Left colon (tissue), 2 donors: ENCODE data around the gene ASPM. TPM values are rescaled to one million over a fixed set of nuclear protein-coding genes. Genes with fewer than 3 reads are reported as not detected.
"Not testable (repeated sequence)": the region's sequence is repeated elsewhere in the genome, so short reads cannot be mapped to it uniquely, and the experiment has no call there.

Experiments used
- ATAC-seq: fragments of 200-7000 bp; cut with Tn5 transposase; one replicate; pipeline ENCODE4 v1.9.1; 2020; ENCODE audit warnings: mild to moderate bottlenecking, moderate library complexity
- DNase-seq, 2 donors: peaks; one replicate each; pipeline ENCODE4 v3.0.0-alpha.2; 2020
- intact Hi-C, 2 donors: fragments of 100-400 bp; cut with DNase I in 1 of 2; cut with micrococcal nuclease in 1 of 2; formaldehyde crosslinking; loops; one replicate each; pipeline versions ENCODE4 v1.11.2 to v1.14.0; 2022; cut with DNase I, micrococcal nuclease
- total RNA-seq, 2 donors: library from RNA; stranded (reverse); fragmentation: NEBNext Ultra II Directional; extraction: Animal tissue kit (Norgen Biotek cat#: 25700); gene quantifications; one replicate each; pipeline ENCODE4 v1.2.1, GENCODE V29; 2021
- donor health status: DM: no; HTN: no; CAD: no.
- donor health status: DM: yes; HTN: yes; CAD: no.

Gene ASPM
- total RNA-seq, 2 donors from 2014 or later, result 2.7 to 6.4 TPM

DNA sequence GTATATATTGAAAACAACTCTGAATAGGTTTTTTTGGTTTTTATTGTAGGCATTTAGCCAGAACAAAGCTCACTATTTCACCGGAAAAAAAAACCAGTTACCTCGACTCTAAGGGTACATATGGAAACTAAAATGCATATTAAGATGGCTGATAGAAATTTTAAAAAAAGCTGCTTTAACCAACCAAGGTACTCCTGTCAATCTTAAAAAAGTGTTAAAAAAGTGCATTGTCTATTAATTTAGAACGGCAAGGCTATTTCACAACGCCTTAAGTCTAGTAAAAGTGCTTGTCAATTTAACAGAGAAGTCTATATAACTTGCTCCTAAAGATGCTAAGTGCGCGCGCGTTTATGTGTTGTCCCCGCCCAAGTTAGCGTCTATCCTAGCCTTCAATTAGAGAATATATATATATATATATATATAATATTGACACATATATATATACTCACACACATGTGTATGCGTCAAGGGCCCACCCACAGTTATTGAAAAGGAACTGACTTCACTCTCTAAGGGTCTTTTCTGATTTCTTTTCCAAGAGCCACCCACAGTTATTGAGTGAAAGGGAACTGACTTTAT, 934 bp downstream of the ASPM start:
- ATAC-seq (no peak), DNase-seq (no peak)
- intact Hi-C loops, result no loop called here

DNA sequence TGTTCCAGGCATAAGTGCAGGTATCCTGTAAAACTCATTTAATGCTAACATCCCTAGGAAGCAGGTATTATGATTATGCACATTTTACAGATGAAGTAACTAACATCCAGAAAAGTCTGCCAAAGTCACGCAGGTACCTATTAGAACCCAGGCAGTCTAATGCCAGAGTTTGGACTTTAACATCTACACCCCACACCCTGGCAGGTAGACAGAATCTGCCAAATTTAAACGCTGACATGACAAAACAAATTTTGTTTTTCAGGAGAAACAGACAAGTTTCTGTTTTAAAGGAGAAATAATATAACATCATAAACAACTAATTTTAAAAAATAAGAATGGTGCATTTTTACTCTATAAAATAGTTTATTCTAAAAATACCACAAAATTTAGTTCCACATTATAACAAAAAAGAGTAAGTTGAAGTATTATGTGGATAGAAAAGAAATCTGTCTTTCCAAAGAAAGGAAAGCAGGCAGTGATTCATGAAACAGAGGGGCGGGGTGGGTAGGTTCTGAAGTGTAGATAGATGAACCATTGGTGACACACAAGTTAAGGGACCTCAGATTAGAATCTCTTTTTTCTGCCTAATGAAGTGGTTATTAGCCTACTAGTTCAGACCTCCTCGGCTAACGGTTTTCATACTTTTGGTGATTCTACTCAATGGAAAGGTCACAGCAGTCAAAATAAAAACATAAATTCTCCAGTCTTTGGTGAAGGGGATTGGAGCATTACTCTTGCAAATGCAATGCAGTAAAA, 1.7 kb downstream of the ASPM start:
- intact Hi-C loops, result no loop called here
- ATAC-seq (no peak), DNase-seq (no peak)

- no peak for DNase-seq
- ATAC-seq, result no peak
- intact Hi-C loops, result no loop called here
These were observed 3.2 kb downstream of the ASPM start for GRCh38 chr1:197143276-197143675.

DNA sequence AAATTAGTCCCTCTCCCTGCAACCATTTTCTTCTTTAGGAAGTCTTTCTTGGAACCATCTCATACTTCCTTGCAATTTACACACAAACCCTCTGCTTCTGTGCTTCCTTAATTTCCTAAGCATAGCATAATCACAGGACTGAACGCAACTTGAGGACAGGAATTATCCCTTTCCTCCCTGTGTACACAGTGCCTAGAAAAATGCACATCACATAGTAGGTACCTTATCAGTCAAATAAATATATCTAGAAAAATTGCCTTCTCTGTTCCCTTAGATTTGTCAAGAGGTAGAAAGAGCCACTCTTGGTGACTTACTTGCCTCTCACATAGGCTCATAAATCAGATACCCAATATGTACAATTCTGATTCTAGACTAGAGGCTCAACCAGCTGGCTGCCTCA, 4.9 kb downstream of the ASPM start:
- ATAC-seq (no peak), DNase-seq (no peak)
- intact Hi-C loops, result no loop called here

DNA sequence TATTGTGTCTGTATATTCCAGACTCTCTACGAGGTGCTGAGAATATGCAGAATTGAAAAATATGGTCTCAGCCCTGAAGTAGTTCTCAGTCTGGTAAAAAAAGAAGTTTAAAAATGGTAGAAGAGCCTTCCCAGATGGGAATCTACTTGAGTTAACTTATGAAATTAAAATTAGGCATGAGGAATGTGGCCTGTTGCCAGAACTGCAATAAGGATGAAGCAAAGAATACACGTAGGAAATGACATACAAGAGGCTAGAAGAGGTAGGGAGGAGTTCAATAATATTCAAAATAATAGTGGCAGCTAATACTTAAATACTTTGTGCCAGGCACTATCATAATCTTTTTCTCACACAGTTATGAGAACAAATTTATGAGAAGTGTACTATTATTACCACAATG, 6.3 kb downstream of the ASPM start:
- intact Hi-C loops, result no loop called here
- no peak for DNase-seq
- no peak for ATAC-seq

GRCh38 chr1:197139169-197139568, 7.3 kb downstream of the ASPM start:
- DNase-seq (no peak), ATAC-seq (no peak)
- intact Hi-C loops, result no loop called here

GRCh38 chr1:197137322-197137721, 9.1 kb downstream of the ASPM start:
- no peak for DNase-seq
- ATAC-seq, result no peak
- intact Hi-C loops, result no loop called here

- no peak for DNase-seq
- intact Hi-C loops, result no loop called here
- no peak for ATAC-seq
These were observed 15.7 kb downstream of the ASPM start for GRCh38 chr1:197130677-197131304.

DNA sequence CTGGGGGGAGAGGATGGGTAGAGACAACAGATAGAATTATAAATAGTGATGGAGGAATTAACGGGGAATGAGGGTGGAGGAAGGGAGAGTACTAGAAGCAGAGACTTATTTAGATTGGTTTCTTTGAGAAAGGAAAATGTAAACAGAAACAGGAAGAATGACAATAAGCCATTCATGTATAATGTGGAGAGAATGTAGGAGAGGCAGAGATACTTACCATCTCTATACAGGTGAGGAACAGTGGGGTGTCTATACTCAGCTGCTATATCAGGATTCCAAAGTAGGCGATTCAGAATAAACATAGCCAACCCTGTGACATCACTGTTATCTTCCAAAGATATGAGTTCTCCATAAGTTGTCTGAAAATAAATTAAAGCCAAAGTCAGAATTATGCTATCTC, 16.8 kb downstream of the ASPM start:
- intact Hi-C loops, result no loop called here
- no peak for ATAC-seq
- no peak for DNase-seq

DNA sequence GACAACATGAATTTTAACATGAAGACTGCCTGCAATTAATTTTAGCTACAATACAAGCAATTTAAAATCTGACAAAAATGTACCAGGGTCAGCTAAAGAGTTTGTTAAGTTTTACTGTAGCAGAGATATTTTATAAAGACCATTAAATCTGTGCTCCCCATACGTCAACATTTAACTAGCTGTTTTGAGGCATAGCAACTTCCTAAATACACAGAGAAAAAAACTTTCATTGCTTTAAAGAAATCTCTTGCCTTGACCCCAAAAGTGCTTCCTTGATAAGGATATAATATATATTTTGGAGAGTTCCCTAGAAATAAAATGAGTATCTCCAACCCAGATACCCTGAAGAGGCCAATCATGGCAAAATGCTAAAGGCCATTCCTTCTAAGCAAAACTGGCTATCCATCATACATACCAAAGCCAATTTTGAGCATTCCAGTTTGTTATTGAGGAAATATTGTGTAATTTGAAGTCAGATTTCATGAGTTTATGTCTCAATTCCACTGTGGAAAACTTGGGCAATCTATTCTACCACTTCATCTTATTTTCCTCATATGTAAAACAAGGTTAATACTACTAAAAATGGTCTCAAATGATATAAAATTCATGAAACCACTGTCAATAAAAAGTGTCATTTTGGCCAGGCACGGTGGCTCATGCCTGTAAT, 19.1 kb downstream of the ASPM start:
- no peak for ATAC-seq
- no peak for DNase-seq
- intact Hi-C loops, result no loop called here

- ATAC-seq, result no peak
- intact Hi-C loops, result no loop called here
These were observed 19.8 kb downstream of the ASPM start for GRCh38 chr1:197126691-197127090.

GRCh38 chr1:197124376-197124775, 22.1 kb downstream of the ASPM start:
- intact Hi-C loops, result no loop called here
- DNase-seq (no peak), ATAC-seq (no peak)

More at GRCh38 chr1:197126691-197127090, 19.8 kb downstream of the ASPM start:
- DNase-seq, result no peak

- intact Hi-C loops, result no loop called here
- DNase-seq (no peak), ATAC-seq (no peak)
These were observed 30.3 kb downstream of the ASPM start for GRCh38 chr1:197116156-197116555.

- intact Hi-C loops, result no loop called here
- DNase-seq (no peak), ATAC-seq (no peak)
These were observed 39.6 kb downstream of the ASPM start for GRCh38 chr1:197106869-197107268.

GRCh38 chr1:197103300-197103699, 43.2 kb downstream of the ASPM start:
- intact Hi-C loops, result no loop called here
- no peak for DNase-seq
- no peak for ATAC-seq

GRCh38 chr1:197101978-197102377, 44.5 kb downstream of the ASPM start:
- intact Hi-C loops, result no loop called here
- no peak for DNase-seq
- ATAC-seq, result no peak

- intact Hi-C loops, result no loop called here
- DNase-seq (no peak), ATAC-seq (no peak)
These were observed 45.8 kb downstream of the ASPM start for GRCh38 chr1:197100677-197101076.

- ATAC-seq (no peak), DNase-seq (no peak)
- intact Hi-C loops, result no loop called here
These were observed 47.0 kb downstream of the ASPM start for GRCh38 chr1:197099444-197099843.

DNA sequence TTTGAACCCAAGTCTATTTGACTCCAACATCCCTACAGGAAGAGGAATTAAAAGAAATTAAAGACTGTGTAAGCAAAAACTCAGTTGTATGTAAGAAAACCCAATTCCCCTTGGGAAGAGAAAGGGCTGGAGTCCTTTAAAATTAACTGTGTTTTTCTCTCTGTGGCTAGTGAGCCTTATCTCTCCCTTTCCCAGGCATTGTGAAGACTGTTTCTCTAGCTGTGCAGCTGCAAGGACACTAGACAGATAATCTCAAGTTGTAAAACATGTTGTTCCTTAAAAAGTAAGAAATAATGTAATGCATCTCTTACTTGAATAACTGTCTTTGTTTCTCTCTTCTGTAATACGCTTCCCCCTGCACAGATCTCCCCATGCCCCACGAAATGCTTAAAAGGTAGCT, 49.5 kb downstream of the ASPM start:
- intact Hi-C loops, DNase-seq, ATAC-seq: not testable (repeated sequence)

GRCh38 chr1:197096137-197096536, 50.3 kb downstream of the ASPM start:
- intact Hi-C loops, result no loop called here
- DNase-seq, result peak in 1 of 2 donors; percentile 20
- peak; percentile 56 for ATAC-seq
